Upper lobe of left lung (tissue), 4 donors: ENCODE results near the gene SORD.
"Not testable (repeated sequence)": the region's sequence is repeated elsewhere in the genome, so short reads cannot be mapped to it uniquely, and the experiment has no call there.

Source experiments
- CTCF ChIP-seq, 6 experiments: fragments of 450-650 bp in 4 of 6; fragments of 200-600 bp in 2 of 6; sonication (generic) in 2 of 6; IDR thresholded peaks; one replicate each; pipeline ENCODE4 v1.5.1; 2016 to 2019; ENCODE audit warnings: antibody characterized with exemption in 6 of 6
- POLR2AphosphoS5 ChIP-seq, 2 donors: sonication (generic); formaldehyde crosslinking; IDR thresholded peaks; one replicate each; pipeline ENCODE4 v1.5.1; 2017; ENCODE audit warnings: antibody characterized with exemption in 2 of 2

GRCh38 chr15:44988184-44988869, 34.7 kb upstream of the SORD start:
- not testable (repeated sequence) for TF ChIP-seq POLR2AphosphoS5, CTCF (IDR thresholded peaks at IDR 0.05)
